Neutrophil (primary cell): ENCODE data around the gene CD3E.
"Not testable (repeated sequence)": the region's sequence is repeated elsewhere in the genome, so short reads cannot be mapped to it uniquely, and the experiment has no call there.

Experiments used
- H3K27ac ChIP-seq: fragments of 200-600 bp; sonication (generic); 2 replicates; pipeline ENCODE4 v1.5.1; 2016; ENCODE audit warnings: mild to moderate bottlenecking, moderate library complexity
- H3K27me3 ChIP-seq: fragments of 200-600 bp; sonication (generic); 2 replicates; pipeline ENCODE4 v1.6.0; 2016; ENCODE audit warnings: mild to moderate bottlenecking
- H3K36me3 ChIP-seq: fragments of 200-600 bp; sonication (generic); 2 replicates; pipeline ENCODE4 v1.5.1; 2017
- H3K4me1 ChIP-seq, 2 experiments: fragments of 200-600 bp in 1 of 2; sonication (generic) in 1 of 2; 1 replicate in 1 of 2; 2 replicates in 1 of 2; pipeline versions ENCODE4 v1.5.1 to v1.6.1; 2013 to 2016; ENCODE audit warnings: low read depth in 1 of 2, low read length in 1 of 2, mild to moderate bottlenecking in 1 of 2, moderate library complexity in 1 of 2; ENCODE audit not compliant: control insufficient read depth in 1 of 2, insufficient read depth in 1 of 2
- H3K4me3 ChIP-seq, 2 experiments: fragments of 200-600 bp in 1 of 2; sonication (generic) in 1 of 2; 1 replicate in 1 of 2; 2 replicates in 1 of 2; pipeline ENCODE4 v1.5.1; 2013 to 2016; ENCODE audit warnings: low read depth in 1 of 2, low read length in 1 of 2, mild to moderate bottlenecking in 1 of 2, moderate library complexity in 1 of 2
- H3K9me3 ChIP-seq: fragments of 200-600 bp; sonication (generic); 2 replicates; pipeline ENCODE4 v1.5.1; 2016
- CTCF ChIP-seq: fragments of 200-600 bp; sonication (generic); IDR thresholded peaks from 2 replicates; pipeline ENCODE4 v1.5.1; 2016; ENCODE audit warnings: antibody characterized with exemption

Gene CD3E

DNA sequence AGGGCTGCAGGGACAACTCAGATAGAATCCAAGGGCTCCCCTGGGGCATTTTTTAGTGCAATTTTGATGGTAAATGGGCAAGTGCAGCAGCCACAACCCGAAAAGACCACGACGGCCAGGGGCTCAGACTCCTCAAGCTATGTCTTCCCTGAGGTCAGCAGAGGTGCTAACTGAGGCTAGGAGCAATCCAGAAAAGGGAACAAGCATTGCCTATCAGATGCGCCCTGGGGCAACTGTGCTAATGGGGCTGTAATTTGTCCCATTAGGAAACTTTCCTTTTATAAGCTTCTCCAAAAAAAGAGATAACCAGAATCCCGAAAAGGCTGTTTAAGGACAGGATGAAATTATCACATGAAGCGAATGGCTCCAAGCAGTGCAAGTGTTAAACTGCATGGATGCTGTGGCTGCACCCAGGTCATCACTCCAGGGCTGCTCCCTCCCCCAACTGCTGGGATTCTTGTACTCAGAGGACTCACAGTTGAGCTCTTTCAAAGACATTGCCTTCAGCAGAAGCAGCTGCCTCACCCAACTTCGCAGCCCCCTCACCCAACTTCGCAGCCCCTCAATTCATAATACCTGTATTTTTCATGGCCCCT is 2.8 kb upstream of the CD3E start:
- no peak overlapping the region for H3K27ac ChIP-seq
- no peak overlapping the region for H3K4me3 ChIP-seq
- no peak for TF ChIP-seq CTCF
- H3K36me3 ChIP-seq, result no peaks in the 10 kb centered on the region
- H3K9me3 ChIP-seq, result no peaks in the 10 kb centered on the region
- H3K4me1 ChIP-seq, result no peaks in the 10 kb centered on the region
- H3K27me3 ChIP-seq, result no peaks in the 10 kb centered on the region

- Histone ChIP-seq H3K4me1 (no peaks in the 10 kb centered on the region), H3K9me3 (no peaks in the 10 kb centered on the region), H3K27me3 (no peaks in the 10 kb centered on the region), H3K27ac (no peak overlapping the region), H3K36me3 (no peaks in the 10 kb centered on the region), H3K4me3 (no peak overlapping the region)
- no peak for TF ChIP-seq CTCF
Observed at GRCh38 chr11:118304227-118304567, 333 bp upstream of the CD3E start.

DNA sequence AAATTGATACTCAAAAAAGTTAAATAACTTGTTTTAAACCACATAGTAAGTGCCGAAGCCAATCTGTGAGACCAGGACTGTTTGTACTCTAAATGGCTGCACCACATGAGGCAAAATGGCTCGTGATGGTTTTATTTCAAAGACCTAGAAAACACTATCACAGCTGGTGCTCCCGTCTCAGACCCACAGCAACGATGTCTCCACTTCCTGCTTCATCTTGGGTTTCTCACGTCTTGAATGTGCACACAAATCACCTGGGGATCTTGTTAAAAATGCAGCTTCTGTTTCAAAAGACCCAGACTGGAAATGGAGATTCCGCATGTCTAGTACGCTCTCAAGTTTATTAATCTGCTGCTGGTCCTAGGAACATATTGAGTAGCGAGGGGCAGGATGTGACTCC is 1.2 kb downstream of the CD3E start:
- no peaks in the 10 kb centered on the region for H3K9me3 ChIP-seq
- no peaks in the 10 kb centered on the region for H3K27me3 ChIP-seq
- no peak overlapping the region for H3K27ac ChIP-seq
- TF ChIP-seq CTCF, result no peak
- H3K4me3 ChIP-seq, result no peak overlapping the region
- no peaks in the 10 kb centered on the region for H3K36me3 ChIP-seq
- no peaks in the 10 kb centered on the region for H3K4me1 ChIP-seq

- Histone ChIP-seq H3K9me3 (no peaks in the 10 kb centered on the region), H3K36me3 (no peaks in the 10 kb centered on the region), H3K27ac (no peak overlapping the region), H3K4me1 (no peaks in the 10 kb centered on the region), H3K4me3 (no peak overlapping the region), H3K27me3 (no peaks in the 10 kb centered on the region)
- TF ChIP-seq CTCF, result no peak
Observed at GRCh38 chr11:118306556-118306955, 2.0 kb downstream of the CD3E start.

- not testable (repeated sequence) for H3K4me3 ChIP-seq, H3K9me3 ChIP-seq, H3K27ac ChIP-seq, H3K4me1 ChIP-seq, H3K36me3 ChIP-seq
- H3K27me3 ChIP-seq, result peaks cover 16% of the 10 kb centered on the region
Observed at GRCh38 chr11:118308995-118309528, 4.5 kb downstream of the CD3E start.

- Histone ChIP-seq H3K36me3 (no peaks in the 10 kb centered on the region), H3K4me3 (no peak overlapping the region), H3K4me1 (peaks cover 0 to under 1% of the 10 kb centered on the region in 2 experiments), H3K27ac (no peak overlapping the region), H3K9me3 (no peaks in the 10 kb centered on the region), H3K27me3 (peaks cover 28% of the 10 kb centered on the region)
- no peak for TF ChIP-seq CTCF
Observed at GRCh38 chr11:118310271-118310670, 5.7 kb downstream of the CD3E start.
